HG02763 (cell line): Measurements from ENCODE around the gene CLDN12.

Experiments used
- ATAC-seq: cut with Tn5 transposase; IDR thresholded peaks from one replicate; pipeline ENCODE4 v1.9.1; 2021; ENCODE audit warnings: mild to moderate bottlenecking, moderate library complexity; ENCODE audit not compliant: unreplicated experiment

CLDN12 gene

DNA sequence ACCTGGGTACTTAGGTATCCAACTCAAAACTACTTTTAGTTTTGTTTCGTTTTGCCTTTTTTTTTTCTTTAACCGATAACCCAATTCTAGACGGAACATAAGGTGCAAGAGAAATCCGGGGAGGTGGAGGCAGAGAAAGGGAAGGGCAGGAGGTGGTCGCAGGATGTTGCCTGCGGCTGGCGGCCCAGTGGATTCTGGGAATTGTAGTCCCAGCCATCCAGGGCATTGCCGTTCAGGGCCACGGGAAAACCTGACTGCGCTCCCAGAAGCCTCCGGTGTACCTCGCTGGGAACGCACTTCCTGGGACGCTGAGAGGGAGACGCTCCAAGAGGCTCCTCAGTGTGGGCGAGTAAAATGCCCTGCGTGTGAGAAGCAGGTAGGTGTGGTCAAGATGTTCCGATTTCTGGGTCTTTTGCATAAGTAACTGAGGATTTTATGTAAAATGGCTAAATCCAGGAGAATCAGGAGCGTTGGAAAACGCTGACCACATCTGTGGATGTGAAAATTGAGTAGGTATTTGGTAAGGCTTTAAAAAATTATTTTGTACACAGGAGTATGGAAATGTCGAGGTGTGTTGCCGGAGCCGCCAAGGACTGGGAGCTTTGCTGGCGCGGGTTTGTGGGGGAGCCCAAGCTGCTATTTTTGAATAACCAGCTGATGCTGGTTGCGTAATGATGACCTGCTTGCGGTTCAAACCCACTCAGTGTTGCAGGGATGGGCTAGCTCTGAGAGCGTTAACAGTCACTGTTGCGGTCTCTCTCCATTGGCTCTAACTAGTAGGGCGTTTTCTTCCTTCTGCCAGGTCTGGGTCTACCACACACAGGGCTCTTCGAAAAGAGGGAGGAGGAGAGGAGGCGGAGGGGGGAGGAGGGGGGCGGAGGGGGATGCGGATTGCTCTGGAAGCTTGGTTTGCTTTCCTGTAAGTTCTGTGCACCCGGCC is at the start of gene CLDN12:
Gene CLDN12 (plus strand): TSS at position 288 of the 940 bp plus-strand sequence. CDS start 9,216 bp downstream, outside the sequence.
- ATAC-seq, result peak; percentile 90

GRCh38 chr7:90383422-90383821 is 19.8 kb upstream of the CLDN12 start:
- ATAC-seq, result no peak

GRCh38 chr7:90383861-90384260 is 19.4 kb upstream of the CLDN12 start:
- no peak for ATAC-seq

- ATAC-seq, result no peak
Observed at GRCh38 chr7:90384433-90384832, 18.8 kb upstream of the CLDN12 start.

DNA sequence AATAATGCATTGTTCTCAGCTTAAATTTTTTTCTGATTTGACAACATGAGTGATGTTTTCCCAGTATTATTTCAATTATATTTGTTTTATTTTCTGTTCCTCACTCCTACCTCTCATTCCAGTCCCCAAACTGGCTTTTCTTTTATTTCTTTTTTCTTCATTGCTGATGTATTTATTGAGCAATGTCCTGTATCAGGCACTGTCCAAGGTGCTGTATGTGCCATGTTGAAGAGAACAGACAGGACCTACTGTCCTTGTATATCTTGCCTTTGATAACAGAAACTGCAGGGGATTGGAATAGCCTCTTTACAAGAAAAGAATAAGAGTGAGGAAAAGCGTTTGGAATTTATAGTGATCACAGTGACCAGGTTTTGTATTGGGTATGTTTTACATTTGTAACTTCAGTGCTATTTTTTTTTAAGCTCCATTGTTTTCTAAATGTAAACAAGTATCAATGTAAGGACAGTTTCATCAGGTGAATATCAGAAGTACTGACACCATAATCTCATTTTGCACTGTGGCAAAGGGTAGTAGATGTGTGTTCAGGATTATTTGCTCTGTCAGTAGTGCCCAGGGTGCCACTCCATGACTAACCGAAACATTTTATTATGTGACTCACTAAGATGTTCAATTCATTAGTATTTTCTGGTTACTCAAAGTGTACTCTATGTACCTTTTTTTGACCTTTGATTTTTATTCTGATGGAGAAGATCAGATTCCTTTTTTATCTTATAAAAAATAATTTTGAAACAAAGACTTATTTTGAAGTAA is 15.6 kb upstream of the CLDN12 start:
- ATAC-seq, result no peak

DNA sequence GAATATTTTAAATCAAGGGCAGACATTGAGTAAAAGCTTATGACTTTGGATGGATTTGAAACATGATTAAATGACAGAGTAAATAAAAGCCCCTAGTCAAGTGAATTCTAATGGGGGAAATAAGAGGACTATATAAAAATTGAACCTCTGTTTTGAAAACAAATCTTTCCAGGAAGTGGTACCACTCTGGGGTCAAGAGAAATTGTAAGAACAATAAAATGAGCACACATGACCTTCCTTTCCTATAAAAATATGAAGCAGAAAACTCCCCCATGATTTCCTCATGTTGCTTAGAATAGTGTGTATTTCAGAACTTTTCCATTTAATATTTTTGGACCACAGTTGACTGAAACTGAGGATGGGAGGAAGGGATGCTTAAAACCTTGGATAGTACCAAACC is 12.3 kb upstream of the CLDN12 start:
- ATAC-seq, result no peak

DNA sequence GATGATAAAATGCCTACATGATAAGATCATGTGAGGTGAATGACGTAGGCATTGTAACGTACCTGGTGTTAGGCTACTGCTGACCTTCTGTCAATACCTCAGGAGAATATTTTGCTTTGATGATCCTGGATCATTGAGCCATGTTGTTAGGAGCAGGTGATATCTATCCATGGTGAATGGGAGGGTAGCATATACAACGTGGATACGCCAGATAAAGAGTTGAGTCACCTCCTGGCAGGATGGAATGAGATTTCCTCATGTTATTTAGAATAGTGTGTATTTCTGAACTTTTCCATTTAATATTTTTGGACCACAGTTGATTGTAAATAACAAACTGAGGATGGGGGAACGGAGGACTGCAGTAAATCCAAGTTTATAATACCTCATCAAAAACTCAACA is 11.8 kb upstream of the CLDN12 start:
- no peak for ATAC-seq

DNA sequence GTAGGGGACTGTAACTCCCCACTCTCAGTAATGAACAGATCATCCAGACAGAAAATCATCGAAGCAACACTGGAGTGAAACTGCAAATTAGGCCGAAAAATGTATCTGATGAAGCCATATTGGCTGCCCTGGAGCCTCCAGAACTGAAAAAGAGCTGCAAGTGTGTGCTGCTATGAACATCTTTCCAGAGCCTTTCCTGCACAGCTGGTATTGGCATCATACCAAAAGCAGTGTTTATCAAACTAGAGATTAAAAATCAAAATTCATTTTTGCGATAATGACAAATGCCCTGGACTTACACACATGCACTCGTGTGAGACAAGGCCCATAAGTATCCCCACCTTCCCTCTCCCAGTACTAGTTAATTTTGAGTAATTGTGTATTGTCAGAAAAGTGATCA is 6.8 kb upstream of the CLDN12 start:
- no peak for ATAC-seq

DNA sequence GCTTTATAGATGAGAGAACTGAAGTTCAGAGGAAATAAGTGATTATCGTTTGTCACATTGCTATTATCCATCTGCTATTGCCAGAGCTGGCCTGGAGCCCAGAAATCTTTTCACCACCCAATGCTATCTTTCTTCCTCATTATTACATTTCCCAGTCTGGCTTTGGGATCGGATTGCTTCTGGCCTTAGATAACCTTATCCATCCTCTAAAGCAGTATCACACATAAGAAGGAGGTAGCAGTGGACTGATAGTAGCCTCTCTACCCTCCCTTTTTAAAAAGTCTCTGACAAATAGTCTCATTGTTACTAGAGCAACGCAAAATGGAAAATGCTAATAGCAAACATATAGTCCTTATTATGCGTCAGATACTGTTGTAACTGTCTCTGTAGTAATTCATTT is 1.3 kb upstream of the CLDN12 start:
- ATAC-seq, result no peak

GRCh38 chr7:90402785-90403173 is 482 bp upstream of the CLDN12 start:
- ATAC-seq, result no peak

DNA sequence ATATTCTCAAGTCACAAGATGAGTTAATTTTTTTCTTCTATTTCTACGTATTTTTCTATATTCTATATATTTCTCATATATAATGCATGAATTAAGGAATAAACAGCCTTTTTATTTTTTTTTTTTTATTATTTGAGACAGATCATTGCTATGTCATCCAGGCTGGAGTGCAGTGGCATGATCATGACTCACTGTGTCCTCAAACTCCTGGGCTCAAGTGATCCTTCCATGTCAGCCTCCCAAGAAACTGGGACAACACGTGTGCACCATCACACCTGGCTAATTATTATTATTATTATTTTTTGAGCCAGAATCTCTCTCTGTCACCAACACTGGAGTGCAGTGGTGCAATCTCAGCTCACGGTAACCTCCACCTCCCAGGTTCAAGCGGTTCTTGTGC is 1.5 kb downstream of the CLDN12 start:
- ATAC-seq, result no peak

GRCh38 chr7:90407484-90407821 is 4.2 kb downstream of the CLDN12 start:
- ATAC-seq, result no peak

GRCh38 chr7:90408142-90408541 is 4.9 kb downstream of the CLDN12 start:
- ATAC-seq, result no peak

DNA sequence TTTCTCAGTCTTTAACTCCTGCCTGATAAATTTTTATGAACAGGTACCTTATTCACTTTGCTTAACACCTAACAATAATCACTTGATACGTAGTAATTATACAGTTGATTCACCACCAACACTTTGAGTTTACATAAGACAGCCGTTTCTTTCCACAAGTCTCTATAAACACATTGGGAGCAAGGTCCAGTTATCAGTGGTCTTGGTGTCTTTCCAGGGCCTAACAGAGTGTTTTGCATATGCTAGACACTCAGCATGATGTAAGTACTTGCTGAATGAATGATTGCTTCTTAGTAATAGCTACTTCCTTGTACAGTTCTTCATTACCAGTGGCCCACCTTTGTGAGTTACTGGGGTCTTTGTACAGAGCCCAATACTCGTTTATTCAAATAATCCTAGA is 6.4 kb downstream of the CLDN12 start:
- no peak for ATAC-seq

DNA sequence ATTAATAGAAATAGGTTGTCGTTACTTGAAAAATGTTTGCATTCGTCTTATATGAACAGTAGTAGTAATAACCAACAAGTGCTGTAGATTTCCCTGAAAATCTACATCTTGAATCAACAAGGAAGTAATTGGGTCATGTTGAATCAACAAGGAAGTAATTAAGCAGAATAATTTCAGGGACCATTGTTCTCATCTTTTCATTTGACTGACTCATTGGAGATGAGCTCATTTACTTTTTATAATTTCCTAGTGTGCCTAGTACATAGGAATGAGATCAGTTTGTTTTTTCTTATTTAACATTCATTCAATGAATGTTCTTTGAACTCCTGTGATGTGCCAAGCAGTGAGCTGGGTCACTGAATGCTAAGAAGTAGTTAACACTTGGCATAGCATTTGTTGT is 8.2 kb downstream of the CLDN12 start:
- ATAC-seq, result no peak

DNA sequence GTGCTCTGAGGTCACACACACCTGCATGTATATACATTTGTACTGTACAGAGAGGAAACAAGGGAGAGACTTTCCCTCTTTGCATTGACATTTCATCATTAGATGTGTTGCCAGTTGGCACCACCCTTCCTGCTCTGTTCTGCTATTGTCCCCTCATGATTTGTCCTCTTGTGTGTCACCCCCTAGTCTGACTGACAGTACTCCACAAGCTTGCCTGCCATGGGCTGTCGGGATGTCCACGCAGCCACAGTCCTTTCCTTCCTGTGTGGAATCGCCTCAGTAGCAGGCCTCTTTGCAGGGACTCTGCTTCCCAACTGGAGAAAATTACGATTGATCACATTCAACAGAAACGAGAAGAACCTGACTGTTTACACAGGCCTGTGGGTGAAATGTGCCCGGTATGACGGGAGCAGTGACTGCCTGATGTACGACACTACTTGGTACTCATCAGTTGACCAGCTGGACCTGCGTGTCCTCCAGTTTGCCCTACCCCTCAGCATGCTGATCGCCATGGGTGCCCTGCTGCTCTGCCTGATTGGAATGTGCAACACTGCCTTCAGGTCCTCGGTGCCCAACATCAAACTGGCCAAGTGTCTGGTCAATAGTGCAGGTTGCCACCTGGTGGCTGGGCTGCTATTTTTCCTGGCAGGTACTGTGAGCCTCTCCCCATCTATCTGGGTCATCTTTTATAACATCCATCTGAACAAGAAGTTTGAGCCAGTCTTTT is 9.4 kb downstream of the CLDN12 start:
- no peak for ATAC-seq

DNA sequence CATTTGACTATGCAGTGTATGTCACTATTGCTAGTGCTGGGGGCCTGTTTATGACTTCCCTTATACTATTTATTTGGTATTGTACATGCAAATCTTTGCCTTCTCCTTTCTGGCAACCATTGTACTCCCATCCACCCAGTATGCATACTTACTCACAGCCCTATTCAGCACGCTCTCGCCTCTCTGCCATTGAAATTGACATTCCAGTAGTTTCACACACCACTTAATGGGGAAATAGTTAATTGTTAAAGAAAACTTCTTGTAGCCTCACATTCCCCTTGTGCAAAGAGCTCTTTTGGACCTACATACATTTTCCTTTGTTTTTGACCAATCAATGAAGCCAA is 9.9 kb downstream of the CLDN12 start:
- ATAC-seq, result no peak

- ATAC-seq, result no peak
Observed at GRCh38 chr7:90421651-90422050, 18.4 kb downstream of the CLDN12 start.

DNA sequence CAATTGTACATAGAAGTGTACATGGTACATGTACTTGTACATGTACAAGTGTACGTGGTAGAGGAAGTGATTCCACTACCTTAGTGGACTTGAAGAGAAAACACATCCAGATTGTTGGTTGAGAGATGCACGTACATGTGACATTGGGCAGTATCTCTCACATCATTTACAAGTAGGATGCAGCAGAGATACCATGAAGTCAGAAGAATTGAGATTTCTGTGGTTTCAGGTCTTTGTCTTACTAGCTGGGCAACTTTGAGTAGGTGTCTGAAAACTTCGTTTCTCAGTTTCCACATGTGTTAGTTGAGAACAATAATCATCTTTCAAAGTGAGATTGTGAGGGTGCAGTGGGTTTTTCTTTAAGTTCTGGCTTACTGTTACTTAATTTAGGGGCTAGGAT is 21.5 kb downstream of the CLDN12 start:
- ATAC-seq, result peak; percentile 95

DNA sequence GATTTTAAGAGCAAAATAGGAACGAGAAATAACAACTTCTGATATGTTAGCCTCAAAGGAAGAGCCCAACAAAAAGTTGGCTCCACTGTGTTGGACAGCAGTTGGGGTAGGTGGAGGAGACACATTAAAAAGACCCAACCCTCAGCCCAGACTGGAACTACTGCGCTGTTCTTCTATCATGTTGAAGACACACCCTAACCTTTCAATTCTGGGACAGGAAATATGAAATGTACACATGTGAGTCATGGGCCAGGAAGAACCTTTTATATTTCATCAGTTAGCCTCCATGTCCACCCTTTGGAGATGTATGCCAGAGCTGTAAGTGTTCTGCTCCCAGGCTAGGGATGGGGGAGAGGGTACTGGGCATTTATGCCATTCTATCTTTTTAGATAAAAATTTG is 22.1 kb downstream of the CLDN12 start:
- no peak for ATAC-seq

DNA sequence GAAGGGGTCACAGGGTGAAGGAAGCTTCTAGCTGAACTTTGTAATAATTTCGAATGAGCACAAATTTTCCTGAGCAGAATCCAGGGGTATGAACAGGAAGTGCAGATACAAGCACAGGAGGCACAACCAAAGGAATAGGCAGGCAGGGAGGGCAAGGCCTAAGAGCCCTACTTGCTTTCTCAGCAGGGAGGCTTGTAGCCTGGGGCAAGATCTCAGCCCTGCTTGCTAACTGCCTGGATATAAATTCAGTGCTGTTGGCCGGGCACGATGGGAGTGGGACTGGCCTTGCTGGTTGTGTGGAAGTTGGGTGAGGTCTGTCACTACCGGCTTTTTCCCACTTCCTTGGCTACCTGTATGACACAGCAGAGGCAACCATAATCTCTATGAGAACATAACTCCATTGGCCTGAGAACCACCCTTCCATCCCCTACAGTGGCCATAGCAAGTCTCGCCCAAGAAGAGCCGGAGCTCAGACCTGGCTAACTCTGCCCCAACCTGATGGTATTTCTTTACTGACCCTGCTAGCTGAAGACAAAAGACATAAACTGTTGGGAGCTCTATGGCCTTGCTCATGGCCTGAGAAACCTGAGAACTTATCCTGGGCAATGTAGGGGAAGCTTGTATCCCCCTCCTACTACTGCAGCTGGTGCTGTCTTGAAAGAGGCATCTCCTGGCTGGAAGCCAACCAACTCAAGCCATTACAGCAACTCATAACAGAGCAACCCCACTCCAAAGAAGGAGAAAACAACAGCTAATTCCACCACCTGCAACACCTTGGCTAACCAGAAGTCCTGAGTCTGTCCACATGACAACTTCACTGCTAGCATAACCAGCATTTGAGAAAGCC is 27.6 kb downstream of the CLDN12 start:
- ATAC-seq, result no peak
